ENCODE data around the gene BEND4.

Gene BEND4

DNA sequence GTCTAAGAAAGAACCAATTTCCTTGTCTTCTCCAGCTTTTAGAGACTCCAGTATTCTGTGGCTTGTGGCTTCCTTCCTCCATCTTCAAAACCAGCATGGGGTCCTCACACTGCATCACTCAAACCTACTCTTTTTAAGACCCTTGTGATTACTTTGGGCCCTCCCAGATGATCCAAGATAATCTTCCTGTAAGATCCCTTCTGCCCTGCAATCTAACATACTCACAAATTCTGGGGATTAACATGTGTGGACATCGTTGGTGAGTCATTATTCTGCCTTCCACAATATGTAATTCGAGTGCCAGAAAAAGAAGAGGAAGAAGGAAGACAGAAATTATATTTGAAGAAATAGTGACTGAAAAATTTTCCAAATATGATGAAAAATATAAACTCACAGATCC lies 47.9 kb downstream of the BEND4 start:
- no peak for DNase-seq (ENCODE audit: low read depth)

GRCh38 chr4:42101446-42101975 lies 50.9 kb downstream of the BEND4 start:
- no peak for DNase-seq (ENCODE audit: low read depth)

DNA sequence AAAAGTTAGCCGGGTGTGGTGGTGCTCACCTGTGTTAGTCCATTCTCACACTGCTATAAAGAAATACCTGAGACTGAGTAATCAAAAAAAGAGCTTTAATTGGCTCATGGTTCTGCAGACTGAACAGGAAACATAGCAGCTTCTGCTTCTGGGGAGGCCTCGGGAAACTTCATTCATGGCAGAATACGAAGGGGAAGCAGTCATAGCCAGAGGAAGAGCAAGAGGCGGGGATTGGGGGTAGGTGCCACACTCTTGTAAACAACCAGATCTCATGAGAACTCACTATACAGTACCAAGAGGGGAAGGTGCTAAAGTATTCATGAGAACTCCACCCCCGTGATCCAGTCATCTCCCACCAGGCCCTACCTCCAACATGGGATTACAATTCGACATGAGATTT lies 64.1 kb downstream of the BEND4 start:
- DNase-seq (ENCODE audit: low read depth), result no peak

GRCh38 chr4:42083816-42084215 lies 68.6 kb downstream of the BEND4 start:
- DNase-seq (ENCODE audit: low read depth), result no peak

DNA sequence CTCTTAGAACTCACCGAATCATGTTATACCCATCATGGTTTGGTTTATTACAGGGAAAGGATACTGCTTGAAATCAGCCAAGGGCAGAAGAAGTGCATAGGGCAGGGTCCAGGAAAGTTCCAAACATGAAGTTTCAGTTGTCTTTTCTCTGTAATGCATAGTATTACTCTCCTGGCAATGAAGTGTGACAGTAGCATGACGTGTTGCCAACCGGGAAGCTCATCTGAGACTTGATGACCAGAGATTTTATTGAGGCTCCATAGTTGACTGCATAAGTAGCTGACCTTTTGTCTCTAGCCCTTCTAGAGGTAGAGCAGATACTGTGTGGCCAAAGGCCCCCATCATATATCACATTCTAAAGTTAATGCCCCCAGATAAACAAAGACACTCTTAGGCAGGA lies 72.1 kb downstream of the BEND4 start:
- no peak for DNase-seq (ENCODE audit: low read depth)

DNA sequence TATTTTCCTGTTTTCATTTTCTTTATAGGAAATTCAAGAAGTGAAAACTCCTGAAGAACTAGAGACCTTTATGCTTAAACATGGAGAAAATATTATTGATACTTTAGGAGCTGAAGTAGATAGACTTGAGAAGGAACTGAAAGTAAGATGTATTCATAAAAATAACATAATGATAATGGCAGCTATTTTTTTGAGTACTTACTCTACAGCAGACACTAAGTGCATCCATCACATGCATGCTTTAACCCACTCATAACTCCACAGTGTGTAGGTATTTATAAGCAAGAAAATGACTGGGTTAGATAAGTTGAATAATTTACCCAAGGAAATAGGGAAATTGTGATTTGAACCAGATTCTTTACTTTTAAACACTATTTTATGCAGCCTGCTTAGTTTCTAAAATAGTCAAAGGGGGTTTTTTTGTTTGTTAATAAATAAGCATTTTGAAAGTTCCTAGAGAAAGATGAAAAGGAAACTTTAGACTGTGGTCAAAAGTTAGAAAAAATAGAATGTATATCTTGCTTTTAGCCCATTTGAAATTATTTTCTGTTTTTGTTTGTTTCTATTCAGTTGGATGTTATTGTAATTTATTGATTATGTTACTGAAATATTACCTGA lies 74.2 kb downstream of the BEND4 start:
- DNase-seq (ENCODE audit: low read depth), result no peak

GRCh38 chr4:42074294-42074693 lies 78.2 kb downstream of the BEND4 start:
- no peak for DNase-seq (ENCODE audit: low read depth)

DNA sequence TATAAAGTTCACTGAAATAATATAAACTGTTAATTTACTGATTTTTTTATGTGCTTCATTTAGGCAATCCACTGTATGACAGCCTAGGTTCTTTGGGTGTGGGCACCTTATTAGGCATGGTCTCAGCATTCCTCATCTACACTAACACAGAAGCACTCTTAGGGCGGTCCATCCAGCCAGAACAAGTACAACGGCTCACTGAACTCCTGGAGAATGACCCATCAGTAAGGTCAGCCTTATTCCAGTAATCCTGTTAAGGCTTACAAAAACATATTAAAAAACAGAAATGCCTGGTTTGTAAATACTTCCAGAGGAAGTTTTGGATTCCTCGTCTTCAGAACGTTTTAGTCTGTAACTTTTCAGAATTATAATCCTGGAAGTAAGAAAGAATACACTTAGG lies 82.0 kb downstream of the BEND4 start:
- no peak for DNase-seq (ENCODE audit: low read depth)

GRCh38 chr4:42067264-42067663 lies 85.2 kb downstream of the BEND4 start:
- DNase-seq (ENCODE audit: low read depth), result no peak

- no peak for DNase-seq (ENCODE audit: low read depth)
These were observed 86.1 kb downstream of the BEND4 start for GRCh38 chr4:42066402-42066801.
